Activated CD4-positive, alpha-beta memory T cell treated with anti-CD3 and anti-CD28 coated beads, Interleukin-2, amount 10 ng/mL, durations not matched to agents 7 days and 5 days (primary cell): ENCODE results near the gene MFAP4. TPM values are rescaled to one million over a fixed set of nuclear protein-coding genes. Genes with fewer than 3 reads are reported as not detected.

Experiments
- CTCF ChIA-PET: fragments of 350-600 bp; sonication (Branson Sonifier 250); formaldehyde crosslinking; loops from one replicate; lab custom pipeline; 2021; ENCODE audit warnings: antibody characterized with exemption, inconsistent platforms; lab: Charles Lee
- POLR2A ChIA-PET: fragments of 350-600 bp; sonication (Branson Sonifier 250); formaldehyde crosslinking; loops from one replicate; lab custom pipeline; 2021; ENCODE audit warnings: antibody characterized with exemption; lab: Charles Lee
- DNase-seq: peaks from one replicate; pipeline ENCODE4 v3.0.0-alpha.2; 2020
- H3K27ac Mint-ChIP-seq: one replicate; pipeline ENCODE4 v1.8.0; 2021; ENCODE audit warnings: mild to moderate bottlenecking, mixed read lengths
- H3K27me3 Mint-ChIP-seq: one replicate; pipeline ENCODE4 v1.8.0; 2021; ENCODE audit warnings: mixed read lengths
- H3K36me3 Mint-ChIP-seq: one replicate; pipeline ENCODE4 v1.8.0; 2021; ENCODE audit warnings: low read depth, mixed read lengths
- H3K4me1 Mint-ChIP-seq: one replicate; pipeline ENCODE4 v1.8.0; 2021; ENCODE audit warnings: mixed read lengths
- H3K4me3 Mint-ChIP-seq: one replicate; pipeline ENCODE4 v1.8.0; 2021; ENCODE audit warnings: mild to moderate bottlenecking, mixed read lengths
- H3K9me3 Mint-ChIP-seq: one replicate; pipeline ENCODE4 v1.8.0; 2021; ENCODE audit warnings: mixed read lengths
- total RNA-seq, 2 experiments: library from RNA; stranded (reverse); gene quantifications; one replicate each; pipeline ENCODE4 v1.2.3, GENCODE V29; 2021

Gene MFAP4
- total RNA-seq, 2 experiments from 2014 or later, result not detected

GRCh38 chr17:19347323-19348080, 39.5 kb downstream of the MFAP4 start:
- DNase-seq, result no peak
- Mint-ChIP-seq H3K27ac (no peak overlapping the region), H3K27me3 (peaks cover 14% of the 10 kb centered on the region), H3K36me3 (no peaks in the 10 kb centered on the region), H3K4me1 (no peaks in the 10 kb centered on the region), H3K9me3 (no peaks in the 10 kb centered on the region), H3K4me3 (no peak overlapping the region)
- ChIA-PET POLR2A (no interaction called here), CTCF (no interaction called here)

- H3K36me3 Mint-ChIP-seq, result no peaks in the 10 kb centered on the region
Observed at GRCh38 chr17:19346351-19347255, 40.4 kb downstream of the MFAP4 start.

GRCh38 chr17:19345486-19346350, 41.3 kb downstream of the MFAP4 start:
- POLR2A ChIA-PET, result no interaction called here
- no peak for DNase-seq
- H3K27me3 Mint-ChIP-seq, result peaks cover 4% of the 10 kb centered on the region

More at GRCh38 chr17:19346351-19347255, 40.4 kb downstream of the MFAP4 start:
- Mint-ChIP-seq H3K4me1 (no peaks in the 10 kb centered on the region), H3K27me3 (peaks cover 9% of the 10 kb centered on the region), H3K9me3 (no peaks in the 10 kb centered on the region), H3K4me3 (no peak overlapping the region), H3K27ac (no peak overlapping the region)
- ChIA-PET CTCF (no interaction called here), POLR2A (no interaction called here)
- no peak for DNase-seq

GRCh38 chr17:19345067-19345460, 41.9 kb downstream of the MFAP4 start:
- Mint-ChIP-seq H3K4me3 (no peak overlapping the region), H3K9me3 (no peaks in the 10 kb centered on the region), H3K27me3 (peaks cover 2% of the 10 kb centered on the region), H3K36me3 (no peaks in the 10 kb centered on the region), H3K27ac (no peak overlapping the region), H3K4me1 (no peaks in the 10 kb centered on the region)
- no peak for DNase-seq
- ChIA-PET POLR2A (no interaction called here), CTCF (no interaction called here)

More at GRCh38 chr17:19345486-19346350, 41.3 kb downstream of the MFAP4 start:
- Mint-ChIP-seq H3K27ac (no peak overlapping the region), H3K36me3 (no peaks in the 10 kb centered on the region), H3K9me3 (no peaks in the 10 kb centered on the region), H3K4me1 (no peaks in the 10 kb centered on the region), H3K4me3 (no peak overlapping the region)
- CTCF ChIA-PET, result no interaction called here

- no peaks in the 10 kb centered on the region for H3K9me3 Mint-ChIP-seq
- H3K36me3 Mint-ChIP-seq, result no peaks in the 10 kb centered on the region
- no peak for DNase-seq
- peaks cover 3% of the 10 kb centered on the region for H3K27me3 Mint-ChIP-seq
- no peaks in the 10 kb centered on the region for H3K4me1 Mint-ChIP-seq
- H3K27ac Mint-ChIP-seq, result no peak overlapping the region
- ChIA-PET CTCF (no interaction called here), POLR2A (no interaction called here)
- no peak overlapping the region for H3K4me3 Mint-ChIP-seq
Observed at GRCh38 chr17:19344311-19345066, 42.5 kb downstream of the MFAP4 start.

GRCh38 chr17:19343671-19344151, 43.3 kb downstream of the MFAP4 start:
- no peaks in the 10 kb centered on the region for H3K4me1 Mint-ChIP-seq
- H3K9me3 Mint-ChIP-seq, result no peaks in the 10 kb centered on the region
- peaks cover 6% of the 10 kb centered on the region for H3K27me3 Mint-ChIP-seq
- no peak overlapping the region for H3K27ac Mint-ChIP-seq
- H3K4me3 Mint-ChIP-seq, result no peak overlapping the region
- H3K36me3 Mint-ChIP-seq, result no peaks in the 10 kb centered on the region
- ChIA-PET CTCF (no interaction called here), POLR2A (no interaction called here)
- DNase-seq, result no peak

GRCh38 chr17:19343256-19343630, 43.7 kb downstream of the MFAP4 start:
- Mint-ChIP-seq H3K4me3 (no peak overlapping the region), H3K9me3 (no peaks in the 10 kb centered on the region), H3K27me3 (peaks cover 6% of the 10 kb centered on the region), H3K4me1 (no peaks in the 10 kb centered on the region), H3K27ac (no peak overlapping the region), H3K36me3 (no peaks in the 10 kb centered on the region)
- ChIA-PET CTCF (no interaction called here), POLR2A (no interaction called here)
- DNase-seq, result no peak

GRCh38 chr17:19342611-19343255, 44.3 kb downstream of the MFAP4 start:
- Mint-ChIP-seq H3K27ac (no peak overlapping the region), H3K4me3 (no peak overlapping the region), H3K4me1 (no peaks in the 10 kb centered on the region), H3K36me3 (no peaks in the 10 kb centered on the region), H3K27me3 (peaks cover 6% of the 10 kb centered on the region), H3K9me3 (no peaks in the 10 kb centered on the region)
- DNase-seq, result no peak
- ChIA-PET POLR2A (no interaction called here), CTCF (interaction anchor here (0.6 kb wide), 1 partner anchor 13 kb away, joined by 3 read pairs; no protein-coding TSS in a partner anchor)

- DNase-seq, result no peak
- ChIA-PET POLR2A (no interaction called here), CTCF (interaction anchor here (0.6 kb wide), 1 partner anchor 13 kb away, joined by 3 read pairs; no protein-coding TSS in a partner anchor)
- Mint-ChIP-seq H3K36me3 (no peaks in the 10 kb centered on the region), H3K4me3 (no peak overlapping the region), H3K9me3 (no peaks in the 10 kb centered on the region), H3K4me1 (no peaks in the 10 kb centered on the region), H3K27ac (no peak overlapping the region), H3K27me3 (peaks cover 8% of the 10 kb centered on the region)
Observed at GRCh38 chr17:19341641-19342610, 45.1 kb downstream of the MFAP4 start.

GRCh38 chr17:19341211-19341631, 45.8 kb downstream of the MFAP4 start:
- Mint-ChIP-seq H3K36me3 (no peaks in the 10 kb centered on the region), H3K27ac (no peak overlapping the region)
- DNase-seq, result no peak

GRCh38 chr17:19339341-19339815, 47.6 kb downstream of the MFAP4 start:
- H3K36me3 Mint-ChIP-seq, result no peaks in the 10 kb centered on the region
- CTCF ChIA-PET, result interaction anchor here (0.9 to 2.4 kb wide), 3 partner anchors 23 to 33 kb away, joined by 4 to 8 read pairs (median 8); partner anchors contain the start of gene B9D1
- POLR2A ChIA-PET, result no interaction called here
- no peaks in the 10 kb centered on the region for H3K9me3 Mint-ChIP-seq
- H3K4me1 Mint-ChIP-seq, result no peaks in the 10 kb centered on the region
- H3K27me3 Mint-ChIP-seq, result peaks cover 9% of the 10 kb centered on the region
- no peak overlapping the region for H3K27ac Mint-ChIP-seq
- no peak for DNase-seq
- no peak overlapping the region for H3K4me3 Mint-ChIP-seq

More at GRCh38 chr17:19341211-19341631, 45.8 kb downstream of the MFAP4 start:
- Mint-ChIP-seq H3K4me3 (no peak overlapping the region), H3K27me3 (peaks cover 9% of the 10 kb centered on the region), H3K9me3 (no peaks in the 10 kb centered on the region), H3K4me1 (no peaks in the 10 kb centered on the region)
- POLR2A ChIA-PET, result no interaction called here
- CTCF ChIA-PET, result no interaction called here
